Fibroblast of upper back skin (primary cell): ENCODE measurements around the gene FARP1.

Experiments
- DNase-seq: peaks from one replicate; pipeline ENCODE4 v3.0.0-alpha.2; 2013

Gene FARP1

DNA sequence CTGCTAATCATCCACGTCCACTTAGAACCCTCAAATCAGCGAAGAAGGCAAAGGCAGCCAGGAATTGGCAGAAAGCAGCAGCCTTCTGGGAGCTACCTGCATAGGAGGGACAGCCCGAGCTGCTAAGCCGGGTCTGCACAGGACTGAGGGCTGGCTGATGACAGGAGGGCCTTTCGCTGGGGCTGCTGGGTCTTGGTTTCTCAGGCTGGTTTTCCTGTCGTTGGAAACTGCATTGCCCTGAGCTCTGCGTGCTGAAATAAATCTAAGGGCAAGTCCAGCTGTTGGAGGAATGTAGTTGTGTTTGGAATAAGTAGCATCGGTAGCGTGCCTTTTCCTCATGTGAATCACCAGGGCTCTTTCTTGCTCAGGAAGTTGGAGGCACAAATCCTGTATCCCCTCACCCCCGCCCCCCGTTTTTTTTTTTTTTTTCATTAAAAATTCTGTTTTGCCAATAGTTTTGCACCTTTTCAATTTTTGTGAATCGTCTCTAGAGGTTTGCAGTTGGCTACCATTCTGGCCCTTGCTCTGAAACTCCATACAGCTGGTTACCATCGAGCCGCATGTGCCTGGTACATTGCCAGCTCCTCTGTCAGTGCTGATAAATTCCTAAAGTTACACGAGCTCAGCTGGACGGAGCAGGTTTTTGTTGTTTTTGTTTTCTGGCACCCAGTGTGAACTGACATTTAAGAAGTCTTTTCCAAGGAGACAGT, 228.1 kb downstream of the FARP1 start:
- DNase-seq: peak; percentile 92

- no peak for DNase-seq
Measured at GRCh38 chr13:98371516-98372023, 228.7 kb downstream of the FARP1 start.

GRCh38 chr13:98372876-98373275, 230.0 kb downstream of the FARP1 start:
- DNase-seq: peak; percentile 46

DNA sequence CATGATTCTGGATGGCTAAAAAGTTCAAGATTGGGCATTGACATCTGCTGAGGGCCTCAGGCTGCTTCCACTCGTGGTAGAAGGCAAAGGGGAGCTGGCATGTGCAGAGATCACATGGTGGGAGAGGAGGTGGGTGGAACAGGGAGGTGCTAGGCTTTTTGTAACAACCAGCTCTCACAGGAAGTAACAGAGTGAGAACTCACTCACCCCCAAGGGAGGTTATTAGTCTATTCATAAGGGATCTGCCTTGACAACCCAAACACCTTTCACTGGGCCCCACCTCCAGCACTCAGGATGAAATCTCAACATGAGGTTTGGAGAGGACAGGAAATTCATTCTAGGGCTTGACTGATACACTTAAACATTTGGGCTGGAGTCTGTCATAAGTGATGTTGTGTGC, 231.9 kb downstream of the FARP1 start:
- no peak for DNase-seq

DNA sequence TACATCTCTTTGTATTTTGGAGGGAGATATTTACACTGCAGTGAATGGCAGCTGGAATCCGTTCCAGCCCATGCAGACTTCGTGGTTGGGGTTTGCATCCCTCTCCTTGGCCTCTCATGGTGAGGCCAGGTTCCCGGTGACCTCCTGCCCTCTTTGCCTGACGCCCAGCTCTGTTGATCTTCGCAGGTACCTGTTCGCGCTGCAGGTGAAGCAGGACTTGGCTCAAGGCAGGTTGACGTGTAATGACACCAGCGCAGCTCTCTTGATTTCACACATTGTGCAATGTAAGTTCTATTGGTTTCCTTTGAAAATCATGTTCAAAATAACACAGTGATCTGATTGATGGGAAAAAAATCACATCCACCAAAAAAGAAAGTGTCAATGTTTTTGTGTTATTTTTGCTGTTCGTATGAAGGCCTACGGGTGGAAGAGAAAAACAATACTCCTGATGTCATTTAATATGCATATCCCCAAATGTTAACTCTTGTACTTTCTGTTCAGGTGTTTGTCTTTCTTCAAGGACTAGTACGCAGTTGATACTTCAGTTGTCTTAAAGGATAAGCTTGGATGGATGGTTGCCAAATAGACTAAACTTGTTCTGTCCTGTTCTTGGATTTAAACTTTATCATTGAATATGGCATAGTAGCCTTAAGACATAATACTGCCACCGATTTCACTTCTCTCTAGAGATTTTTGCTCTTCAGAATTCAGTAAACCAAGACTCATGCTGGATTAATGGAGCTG, 234.9 kb downstream of the FARP1 start:
- DNase-seq: no peak

- DNase-seq: peak; percentile 57
Measured at GRCh38 chr13:98384739-98385138, 241.8 kb downstream of the FARP1 start.

DNA sequence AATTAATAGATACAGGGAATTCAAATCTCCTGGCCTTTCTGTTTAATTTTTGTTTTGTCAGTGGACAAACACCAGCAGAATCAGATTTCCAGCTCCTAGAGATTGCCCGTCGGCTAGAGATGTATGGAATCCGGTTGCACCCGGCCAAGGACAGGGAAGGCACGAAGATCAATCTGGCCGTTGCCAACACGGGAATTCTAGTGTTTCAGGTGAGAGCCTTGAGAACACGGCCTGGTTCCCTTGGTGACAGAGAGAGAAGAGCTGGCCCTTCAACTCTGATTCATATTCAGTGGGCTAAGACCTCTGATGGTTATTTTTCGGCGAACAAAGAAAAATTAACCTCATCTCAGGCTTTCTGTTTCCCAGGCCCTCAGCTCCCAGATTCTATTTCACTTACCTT, 242.7 kb downstream of the FARP1 start:
- DNase-seq: no peak

DNA sequence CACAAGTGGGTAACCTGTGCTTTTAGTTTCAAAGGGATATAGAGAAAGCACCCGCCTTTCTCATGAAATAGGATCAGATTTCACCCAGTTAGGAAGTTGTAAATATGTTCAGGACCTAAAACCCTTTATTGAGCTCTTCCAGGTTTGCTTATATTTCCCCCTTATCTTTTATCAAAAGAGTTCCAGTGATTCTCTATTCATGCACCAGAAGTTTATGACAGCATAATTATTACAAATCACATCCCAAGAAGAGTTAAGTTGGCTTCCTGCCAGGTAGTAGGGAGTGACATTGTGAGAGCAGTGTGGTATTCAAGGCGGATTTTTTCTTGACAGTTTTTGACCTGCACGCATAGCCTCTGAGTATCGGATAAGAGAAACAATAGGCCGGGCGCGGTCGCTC, 243.7 kb downstream of the FARP1 start:
- DNase-seq: no peak

GRCh38 chr13:98389319-98389718, 246.4 kb downstream of the FARP1 start:
- no peak for DNase-seq

- no peak for DNase-seq
Measured at GRCh38 chr13:98390086-98390715, 247.3 kb downstream of the FARP1 start.

DNA sequence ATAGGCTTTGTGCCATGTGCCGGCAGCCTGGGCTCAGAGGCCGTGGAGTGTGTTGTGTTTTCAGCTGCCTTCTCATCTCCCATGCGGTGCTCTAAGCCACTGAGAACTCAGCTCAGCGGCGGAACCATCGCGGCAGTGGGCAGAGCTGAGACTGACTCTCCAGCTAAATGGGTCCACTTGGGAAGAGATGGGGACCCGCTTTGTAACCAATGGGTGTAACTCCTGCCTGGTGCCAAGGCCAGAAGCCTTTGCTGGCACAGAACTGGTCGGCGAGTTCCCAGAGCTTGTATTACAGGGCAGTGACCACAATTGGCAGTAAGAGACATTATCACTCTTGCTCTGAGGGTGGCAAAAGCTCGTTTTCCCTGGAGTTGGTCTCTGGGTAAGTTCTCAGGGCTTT, 251.0 kb downstream of the FARP1 start:
- no peak for DNase-seq

GRCh38 chr13:98394820-98395510, 252.1 kb downstream of the FARP1 start:
- DNase-seq: no peak

- DNase-seq: no peak
Measured at GRCh38 chr13:98396071-98396710, 253.3 kb downstream of the FARP1 start.

GRCh38 chr13:98397221-98397620, 254.3 kb downstream of the FARP1 start:
- peak; percentile 32 for DNase-seq

DNA sequence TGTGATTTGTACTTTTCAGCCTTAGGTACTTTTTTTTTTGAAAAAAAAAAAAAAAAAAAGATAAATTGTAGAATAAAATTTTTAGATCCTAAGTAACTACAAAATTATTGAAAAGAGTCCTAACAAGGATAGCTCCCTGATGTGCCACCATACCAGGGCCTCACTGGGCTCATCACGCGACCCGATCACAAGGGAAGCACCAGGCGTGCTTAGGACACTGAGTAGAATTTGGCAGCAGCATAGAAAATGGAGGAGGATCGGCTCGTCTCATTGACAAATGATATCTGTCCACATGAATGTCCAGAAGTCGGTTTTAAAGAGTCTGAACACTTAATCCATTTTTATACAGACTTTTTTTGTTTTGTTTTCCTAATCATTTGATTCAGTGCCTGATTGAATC, 255.0 kb downstream of the FARP1 start:
- DNase-seq: no peak

- DNase-seq: peak; percentile 37
Measured at GRCh38 chr13:98398581-98398980, 255.7 kb downstream of the FARP1 start.

DNA sequence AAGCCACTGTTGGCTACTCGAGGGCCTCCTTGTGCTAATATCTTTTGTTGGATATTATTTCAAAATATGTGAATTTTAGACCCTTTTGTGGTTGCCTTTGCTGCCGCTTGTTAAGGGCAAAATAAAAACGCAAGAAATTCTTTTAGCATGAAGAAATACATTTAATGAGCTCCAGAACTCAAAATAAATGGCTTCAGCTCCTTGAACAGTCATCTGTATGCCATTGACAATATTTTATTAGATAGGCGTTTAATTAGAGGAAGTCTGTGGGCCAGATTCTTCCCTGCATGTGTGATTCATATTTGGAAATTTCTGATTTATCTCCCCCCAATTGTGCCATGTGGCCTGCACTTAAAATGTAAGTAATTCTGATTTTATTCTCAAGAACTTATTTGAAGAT, 256.9 kb downstream of the FARP1 start:
- DNase-seq: peak; percentile 87

GRCh38 chr13:98401934-98402333, 259.0 kb downstream of the FARP1 start:
- DNase-seq: no peak

DNA sequence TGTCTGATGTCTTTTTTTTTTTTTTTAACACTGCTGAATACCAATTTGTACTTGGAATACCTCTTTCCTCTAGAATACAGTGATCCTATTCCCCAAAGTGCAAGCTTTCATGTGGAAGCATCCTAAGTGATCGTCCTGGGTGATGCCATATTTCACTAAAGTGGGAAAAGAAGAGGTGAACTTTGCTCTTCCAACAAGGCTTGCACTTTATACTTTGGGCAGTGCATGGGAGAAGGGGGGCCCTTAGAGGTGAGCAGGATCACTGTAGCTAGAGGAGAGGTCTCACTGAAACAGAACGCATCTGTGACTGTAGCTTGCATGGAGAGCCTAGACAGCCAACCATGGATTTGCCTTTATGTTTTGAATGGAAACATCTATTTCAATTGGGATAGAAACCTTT, 260.2 kb downstream of the FARP1 start:
- DNase-seq: no peak

DNA sequence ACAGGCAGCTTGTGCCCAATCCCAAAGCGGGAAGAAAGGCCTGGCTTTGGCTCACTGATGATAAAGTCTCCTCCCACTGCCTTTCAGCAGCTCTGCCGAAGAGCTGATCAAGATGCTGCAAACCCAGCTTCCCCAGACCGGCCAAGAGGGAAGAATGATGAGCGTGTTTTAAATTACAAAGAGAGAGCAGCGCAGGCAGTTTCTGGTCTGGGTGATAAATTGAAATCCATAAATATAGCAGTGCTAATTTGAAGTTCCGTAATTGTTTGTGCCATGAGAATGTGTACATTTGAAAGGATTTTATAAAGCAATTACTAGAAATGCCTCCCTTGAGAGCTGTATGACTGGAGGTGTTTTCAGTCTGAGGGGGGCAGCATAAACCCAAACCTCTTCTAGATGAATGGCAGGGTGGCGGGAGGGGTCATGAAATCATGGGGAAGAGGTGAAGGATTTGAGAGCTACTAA, 262.2 kb downstream of the FARP1 start:
- peak; percentile 57 for DNase-seq

DNA sequence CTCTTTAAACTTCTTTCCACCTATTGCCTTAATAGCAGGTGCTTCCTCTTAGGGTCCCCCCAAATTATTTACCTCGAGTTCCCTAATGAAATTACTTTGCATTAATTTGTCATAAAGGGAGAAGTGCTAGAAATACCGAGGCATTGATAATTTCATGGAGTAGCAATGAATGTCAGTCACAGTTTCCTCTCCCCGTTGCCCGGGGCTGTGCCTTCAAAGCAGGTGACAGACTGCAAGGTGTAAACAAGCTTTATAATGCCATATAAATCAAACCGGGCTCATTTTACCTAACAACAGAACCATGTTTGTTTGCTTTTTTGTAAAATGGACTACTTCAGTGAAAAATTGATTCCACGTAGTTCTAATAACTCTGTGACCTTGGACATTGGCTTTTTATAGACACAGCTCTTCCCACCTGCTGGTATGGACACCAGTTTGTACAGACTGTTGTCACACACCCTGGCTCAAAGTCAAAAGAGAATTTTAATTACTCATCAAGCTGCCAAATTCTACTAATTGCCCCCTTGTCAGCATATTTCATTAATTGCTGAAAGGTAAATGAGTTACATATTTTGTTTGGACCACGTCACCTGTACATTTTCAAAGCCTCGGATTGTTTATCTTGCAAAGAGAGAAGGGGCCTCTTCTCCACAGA, 262.9 kb downstream of the FARP1 start:
- DNase-seq: no peak

- DNase-seq: no peak
Measured at GRCh38 chr13:98406427-98406826, 263.5 kb downstream of the FARP1 start.
